Osteoblast (primary cell): ENCODE measurements around the gene CCDC184. TPM values are rescaled to one million over a fixed set of nuclear protein-coding genes. Genes with fewer than 3 reads are reported as not detected.
A peak's percentile ranks its signal among the peaks of the same experiment; 100 is the strongest.

Source experiments
- DNase-seq: peaks from one replicate; pipeline ENCODE4 v3.0.0; 2011; ENCODE audit warnings: low spot score, mixed read lengths; ENCODE audit not compliant: insufficient read length; ENCODE audit errors: missing footprints
- H2AFZ ChIP-seq: 2 replicates; pipeline ENCODE4 v1.6.0; 2011; ENCODE audit warnings: mild to moderate bottlenecking, low read length
- H3K27ac ChIP-seq: 2 replicates; pipeline ENCODE4 v1.5.1; 2011; ENCODE audit warnings: mild to moderate bottlenecking, low read depth, low read length, moderate library complexity
- H3K27me3 ChIP-seq: 2 replicates; pipeline ENCODE4 v1.6.0; 2012; ENCODE audit warnings: mild to moderate bottlenecking, control low read depth, inconsistent platforms, low read length, moderate library complexity; ENCODE audit not compliant: insufficient read depth
- H3K36me3 ChIP-seq: 2 replicates; pipeline ENCODE4 v1.5.1; 2011; ENCODE audit warnings: mild to moderate bottlenecking, low read length, control low read depth, moderate library complexity; ENCODE audit not compliant: insufficient read depth
- H3K4me1 ChIP-seq: 2 replicates; pipeline ENCODE4 v1.5.1; 2011; ENCODE audit warnings: mild to moderate bottlenecking, low read length, control low read depth, moderate library complexity; ENCODE audit not compliant: insufficient read depth
- H3K4me2 ChIP-seq: 2 replicates; pipeline ENCODE4 v1.6.0; 2011; ENCODE audit warnings: mild to moderate bottlenecking, low read length; ENCODE audit not compliant: insufficient read depth
- H3K4me3 ChIP-seq: fragments of 200-600 bp; sonication (generic); 3 replicates; pipeline ENCODE4 v1.5.1; 2012; ENCODE audit warnings: mild to moderate bottlenecking, low read length, inconsistent platforms; ENCODE audit not compliant: insufficient read depth
- H3K79me2 ChIP-seq: 2 replicates; pipeline ENCODE4 v1.6.0; 2012; ENCODE audit warnings: mild to moderate bottlenecking, low read length, control low read depth, inconsistent platforms; ENCODE audit not compliant: insufficient read depth
- H3K9me3 ChIP-seq: 2 replicates; pipeline ENCODE4 v1.5.1; 2011; ENCODE audit warnings: low read depth, low read length, control low read depth
- H4K20me1 ChIP-seq: 2 replicates; pipeline ENCODE4 v1.6.0; 2012; ENCODE audit warnings: mild to moderate bottlenecking, low read length, control low read depth; ENCODE audit not compliant: insufficient read depth
- CTCF ChIP-seq: IDR thresholded peaks from 2 replicates; pipeline ENCODE4 v1.5.1; 2011; ENCODE audit warnings: mild to moderate bottlenecking, low read depth, low read length, moderate library complexity; ENCODE audit errors: extremely low read depth
- total RNA-seq: library from RNA; depleted of rRNA; stranded (reverse); fragments of >200 nt; gene quantifications from 2 replicates; pipeline ENCODE4 v1.2.3, GENCODE V29; 2012

CCDC184 gene
- total RNA-seq, 1 donor = under 0.01 TPM

- H3K79me2 ChIP-seq = no peaks in the 10 kb centered on the region
- no peak overlapping the region for H3K27ac ChIP-seq
- peak; percentile 87 for TF ChIP-seq CTCF
- no peak overlapping the region for H3K4me2 ChIP-seq
- H3K4me1 ChIP-seq = peaks cover 11% of the 10 kb centered on the region
- H2AFZ ChIP-seq = no peak overlapping the region
- H3K36me3 ChIP-seq = no peaks in the 10 kb centered on the region
- no peaks in the 10 kb centered on the region for H3K9me3 ChIP-seq
- peak; percentile 78 for DNase-seq
- peaks cover 47% of the 10 kb centered on the region for H3K27me3 ChIP-seq
- no peaks in the 10 kb centered on the region for H4K20me1 ChIP-seq
- H3K4me3 ChIP-seq = no peak overlapping the region
Observed at GRCh38 chr12:48189331-48190125, 6.1 kb downstream of the CCDC184 start.

GRCh38 chr12:48191096-48191495, 7.7 kb downstream of the CCDC184 start:
- no peaks in the 10 kb centered on the region for H3K79me2 ChIP-seq
- H3K36me3 ChIP-seq = no peaks in the 10 kb centered on the region
- no peak overlapping the region for H3K4me2 ChIP-seq
- H3K4me3 ChIP-seq = no peak overlapping the region
- no peak for DNase-seq
- peaks cover 32% of the 10 kb centered on the region for H3K27me3 ChIP-seq
- H2AFZ ChIP-seq = no peak overlapping the region
- H3K9me3 ChIP-seq = no peaks in the 10 kb centered on the region
- peaks cover 14% of the 10 kb centered on the region for H3K4me1 ChIP-seq
- TF ChIP-seq CTCF = no peak
- no peak overlapping the region for H3K27ac ChIP-seq
- no peaks in the 10 kb centered on the region for H4K20me1 ChIP-seq

GRCh38 chr12:48192861-48193260, 9.4 kb downstream of the CCDC184 start:
- Histone ChIP-seq H3K27me3 (peaks cover 31% of the 10 kb centered on the region), H3K36me3 (no peaks in the 10 kb centered on the region), H3K79me2 (no peaks in the 10 kb centered on the region), H3K9me3 (no peaks in the 10 kb centered on the region), H3K27ac (no peak overlapping the region), H4K20me1 (no peaks in the 10 kb centered on the region), H2AFZ (no peak overlapping the region), H3K4me3 (no peak overlapping the region), H3K4me2 (no peak overlapping the region), H3K4me1 (peaks cover 21% of the 10 kb centered on the region)
- DNase-seq = no peak
- TF ChIP-seq CTCF = no peak

- H3K36me3 ChIP-seq = no peaks in the 10 kb centered on the region
- DNase-seq = no peak
- no peaks in the 10 kb centered on the region for H4K20me1 ChIP-seq
- no peaks in the 10 kb centered on the region for H3K9me3 ChIP-seq
- H3K4me1 ChIP-seq = peaks cover 24% of the 10 kb centered on the region
- no peak for TF ChIP-seq CTCF
- no peak overlapping the region for H2AFZ ChIP-seq
- H3K79me2 ChIP-seq = no peaks in the 10 kb centered on the region
- H3K27me3 ChIP-seq = peaks cover 31% of the 10 kb centered on the region
- no peak overlapping the region for H3K4me3 ChIP-seq
- H3K4me2 ChIP-seq = no peak overlapping the region
- H3K27ac ChIP-seq = no peak overlapping the region
Observed at GRCh38 chr12:48193623-48194022, 10.2 kb downstream of the CCDC184 start.
